Activated T-cell treated with anti-CD3 and anti-CD28 coated beads for 1 hour (primary cell): ENCODE measurements around the gene MMP24.
"Not testable (repeated sequence)": the region's sequence is repeated elsewhere in the genome, so short reads cannot be mapped to it uniquely, and the experiment has no call there.

Source experiments
- DNase-seq: peaks from one replicate; pipeline ENCODE4 v3.0.0-alpha.2; 2020; ENCODE audit warnings: low read depth

MMP24 gene

GRCh38 chr20:35311409-35311808 lies 84.9 kb downstream of the MMP24 start:
- no peak for DNase-seq

DNA sequence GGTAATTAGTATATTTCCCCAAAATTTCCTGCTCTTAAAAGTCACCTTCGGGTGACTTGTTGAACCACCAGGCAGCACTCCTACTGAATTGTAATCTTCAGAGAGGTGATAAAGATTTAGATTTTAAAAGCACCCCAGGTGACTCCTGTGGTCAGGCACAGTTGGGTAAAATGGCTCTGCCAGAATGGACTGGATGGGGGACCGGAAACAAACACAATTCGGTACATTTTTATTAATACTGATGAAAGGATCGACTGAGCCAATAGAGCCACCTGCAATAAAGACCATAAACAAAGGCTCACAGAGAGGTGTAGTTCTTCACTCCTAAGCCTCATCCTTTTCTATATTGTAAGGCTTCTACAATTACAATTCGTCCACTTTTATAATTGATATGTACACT lies 85.3 kb downstream of the MMP24 start:
- no peak for DNase-seq

DNA sequence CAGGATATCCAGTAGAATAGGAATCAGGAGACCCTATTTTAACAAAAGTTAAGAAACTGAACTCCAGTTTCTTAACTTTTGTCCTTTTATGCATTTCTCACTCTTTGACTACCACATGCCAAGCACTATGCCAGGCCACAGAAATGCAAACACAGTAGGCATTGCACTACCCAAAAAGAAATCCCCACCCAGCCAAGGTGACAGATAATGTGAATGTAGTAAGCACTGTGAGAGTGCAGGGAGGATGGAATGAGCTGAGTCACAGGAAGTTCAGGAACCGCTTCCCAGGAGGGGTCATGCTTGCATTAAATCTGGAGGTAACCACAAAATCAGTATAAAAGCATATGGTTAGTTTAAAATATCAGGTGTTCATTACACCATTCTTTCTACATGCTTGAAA lies 85.8 kb downstream of the MMP24 start:
- no peak for DNase-seq

- DNase-seq: no peak
These were observed 88.5 kb downstream of the MMP24 start for GRCh38 chr20:35314816-35315631.

DNA sequence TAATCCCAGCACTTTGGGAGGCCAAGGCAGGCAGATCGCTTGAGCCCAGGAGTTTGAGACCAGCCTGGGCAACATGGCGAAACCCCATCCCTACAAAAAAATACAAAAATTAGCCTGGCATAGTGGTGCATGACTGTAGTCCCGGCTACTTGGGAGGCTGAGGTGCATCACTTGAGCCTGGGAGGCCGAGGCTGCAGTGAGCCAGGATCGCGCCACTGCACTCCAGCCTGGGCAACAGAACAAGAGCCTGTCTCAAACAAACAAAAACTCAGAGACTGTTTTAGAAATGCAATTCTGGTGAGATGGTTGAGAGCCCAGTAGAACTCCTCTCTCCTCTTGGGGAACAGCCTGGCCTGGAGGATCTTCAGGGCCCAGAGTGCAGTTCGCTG lies 89.1 kb downstream of the MMP24 start:
- not testable (repeated sequence) for DNase-seq

- no peak for DNase-seq
These were observed 89.6 kb downstream of the MMP24 start for GRCh38 chr20:35316086-35316485.

GRCh38 chr20:35317416-35318210 lies 91.1 kb downstream of the MMP24 start:
- no peak for DNase-seq

DNA sequence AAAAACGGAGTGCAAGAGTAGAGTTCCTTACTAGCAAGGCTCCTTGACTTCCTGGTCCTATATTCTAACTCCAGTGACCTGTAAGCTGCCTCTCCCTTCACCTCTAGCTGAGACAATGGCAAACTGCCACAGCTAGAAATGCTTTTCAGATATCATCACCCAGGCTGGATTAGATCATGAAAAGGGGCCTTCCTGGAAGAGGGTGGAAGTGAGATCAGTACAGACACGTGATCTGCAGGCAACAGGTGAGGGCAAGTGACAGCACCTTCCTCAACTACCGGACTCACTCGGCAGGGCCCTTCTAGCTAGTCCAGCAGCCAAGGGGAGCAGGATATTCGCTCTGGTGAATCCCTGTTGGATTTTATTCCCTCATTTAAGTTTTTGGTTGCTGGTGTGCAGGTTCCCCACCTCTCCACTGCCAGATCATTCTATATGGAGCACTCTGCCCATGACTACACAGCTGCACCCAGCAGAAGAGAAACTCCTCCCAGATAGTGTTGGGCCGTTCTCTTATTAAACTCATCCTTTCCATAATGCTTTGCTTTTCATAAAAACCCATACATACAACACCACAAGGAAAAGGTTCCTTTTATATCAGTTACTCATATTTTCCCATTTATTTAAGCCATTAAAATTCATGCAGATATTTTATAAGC lies 92.1 kb downstream of the MMP24 start:
- DNase-seq: no peak

GRCh38 chr20:35319192-35319870 lies 92.8 kb downstream of the MMP24 start:
- DNase-seq: no peak

DNA sequence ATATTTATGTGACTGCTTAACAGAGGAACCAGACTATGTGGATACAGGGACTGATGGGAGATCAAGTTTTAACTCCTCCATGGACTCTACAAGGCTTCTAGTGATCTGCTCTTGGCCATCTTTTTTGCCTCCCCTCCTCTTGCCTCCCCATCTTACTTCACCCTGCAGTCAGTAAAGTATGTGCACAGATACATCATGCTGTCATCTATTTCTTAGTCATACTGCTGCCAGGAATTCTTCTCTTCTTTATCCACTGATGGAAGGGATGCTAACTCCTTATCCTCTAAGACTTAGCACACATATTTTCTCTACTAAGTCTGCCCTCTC lies 93.3 kb downstream of the MMP24 start:
- no peak for DNase-seq

DNA sequence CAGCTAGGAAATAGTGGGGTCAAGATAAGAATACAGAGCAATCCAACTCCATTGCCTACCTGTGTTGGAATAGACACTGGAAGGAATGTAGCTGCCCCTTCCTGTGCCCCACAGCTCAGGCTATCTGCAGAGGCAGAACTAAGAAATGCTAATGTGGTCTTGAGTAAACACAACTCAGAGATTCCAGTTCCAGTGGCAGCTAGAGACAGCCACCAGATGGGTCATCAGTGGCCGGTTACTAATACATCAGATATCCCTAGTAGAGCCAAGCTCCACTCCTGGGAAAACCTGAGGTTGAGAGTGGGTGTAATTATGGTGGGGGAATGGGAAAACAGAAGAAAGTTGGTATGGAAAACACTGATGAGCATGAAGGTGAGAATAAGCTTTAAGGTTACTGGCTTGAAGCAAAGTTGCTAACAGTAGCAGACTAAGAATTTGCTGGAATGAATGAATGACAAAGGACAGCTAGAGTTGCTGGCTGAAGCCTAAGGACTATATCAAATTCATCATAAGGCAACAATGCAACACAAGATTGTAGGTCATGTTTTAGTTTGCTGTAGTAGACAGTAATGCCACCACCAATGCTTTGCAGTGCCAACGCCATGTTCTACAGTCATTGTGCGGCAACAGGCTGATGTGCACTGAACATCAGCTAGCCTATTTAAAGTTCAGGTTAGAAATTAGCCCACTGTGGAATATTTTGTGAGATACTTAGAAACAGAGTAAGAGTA lies 94.1 kb downstream of the MMP24 start:
- DNase-seq: no peak

- no peak for DNase-seq
These were observed 98.9 kb downstream of the MMP24 start for GRCh38 chr20:35325401-35325800.

- DNase-seq: no peak
These were observed 99.7 kb downstream of the MMP24 start for GRCh38 chr20:35326021-35326739.
